ENCODE results near the gene GAS7.

GRCh38 chr17:9936095-9936494 lies 262.3 kb downstream of the GAS7 start:
- no peak for TF ChIP-seq TARDBP (IDR thresholded peaks at IDR 0.05)
- TF ChIP-seq NFRKB (IDR thresholded peaks at IDR 0.05): no peak
- TF ChIP-seq PKNOX1 (IDR thresholded peaks at IDR 0.05): no peak
- no peak for TF ChIP-seq FOXA1 (IDR thresholded peaks at IDR 0.05)
- TF ChIP-seq BHLHE40 (IDR thresholded peaks at IDR 0.05; ENCODE audit: borderline replicate concordance): no peak
- TF ChIP-seq SUZ12 (IDR thresholded peaks at IDR 0.05): no peak
- TF ChIP-seq ZNF384 (IDR thresholded peaks at IDR 0.05): no peak
- no peak for TF ChIP-seq LEF1 (IDR thresholded peaks at IDR 0.05; ENCODE audit: borderline replicate concordance)
- TF ChIP-seq SP1 (IDR thresholded peaks at IDR 0.05): no peak
- TF ChIP-seq FOXM1 (IDR thresholded peaks at IDR 0.05; ENCODE audit: borderline replicate concordance): no peak
- TF ChIP-seq FOXK2 (IDR thresholded peaks at IDR 0.05): no peak
- no peak for TF ChIP-seq CTBP1 (IDR thresholded peaks at IDR 0.05; ENCODE audit: borderline replicate concordance)
- TF ChIP-seq HDGF (IDR thresholded peaks at IDR 0.05; ENCODE audit: borderline replicate concordance): no peak
- no peak for TF ChIP-seq ARNT (IDR thresholded peaks at IDR 0.05)
